OCI-LY1 (cell line): ENCODE results near the gene PFKFB1.

Source experiments
- CTCF ChIP-seq: fragments of 200-600 bp; sonication (generic), shearing (Covaris generic); IDR thresholded peaks from 2 replicates; pipeline ENCODE4 v1.5.1; 2017; ENCODE audit warnings: mild to moderate bottlenecking, antibody characterized with exemption, low read length, moderate library complexity, mixed read lengths
- EZH2 ChIP-seq: fragments of 200-600 bp; sonication (generic), shearing (Covaris generic); IDR thresholded peaks from 2 replicates; pipeline ENCODE4 v1.8.0; 2017; ENCODE audit warnings: borderline replicate concordance, mixed run types, mild to moderate bottlenecking, antibody characterized with exemption, low read length, moderate library complexity, mixed read lengths

- TF ChIP-seq CTCF (no peak), EZH2 (no peak)
Measured at GRCh38 chrX:54921427-54922021, 72.5 kb downstream of the PFKFB1 start.
